Activated effector memory CD4-positive, alpha-beta T cell treated with anti-CD3 and anti-CD28 coated beads, Interleukin-2, amount 50 U/mL, for 16 hours (primary cell): ENCODE results near the gene NTN3.

Experiments
- DNase-seq: peaks from one replicate; pipeline ENCODE4 v3.0.0-alpha.2; 2020

NTN3 gene

GRCh38 chr16:2497695-2498484 lies 26.8 kb downstream of the NTN3 start:
- DNase-seq: no peak

GRCh38 chr16:2498531-2499253 lies 27.6 kb downstream of the NTN3 start:
- no peak for DNase-seq

GRCh38 chr16:2499454-2499853 lies 28.4 kb downstream of the NTN3 start:
- DNase-seq: no peak

- DNase-seq: no peak
Measured at GRCh38 chr16:2499890-2500429, 28.9 kb downstream of the NTN3 start.

- no peak for DNase-seq
Measured at GRCh38 chr16:2500430-2500917, 29.4 kb downstream of the NTN3 start.

GRCh38 chr16:2500918-2501750 lies 30.0 kb downstream of the NTN3 start:
- peak; percentile 92 for DNase-seq

GRCh38 chr16:2501946-2502895 lies 31.1 kb downstream of the NTN3 start:
- no peak for DNase-seq

GRCh38 chr16:2505695-2506094 lies 34.6 kb downstream of the NTN3 start:
- no peak for DNase-seq

GRCh38 chr16:2507052-2507659 lies 36.1 kb downstream of the NTN3 start:
- no peak for DNase-seq

- no peak for DNase-seq
Measured at GRCh38 chr16:2507665-2508064, 36.6 kb downstream of the NTN3 start.

GRCh38 chr16:2508722-2509400 lies 37.8 kb downstream of the NTN3 start:
- DNase-seq: no peak

- DNase-seq: no peak
Measured at GRCh38 chr16:2511128-2511800, 40.2 kb downstream of the NTN3 start.

GRCh38 chr16:2511996-2512734 lies 41.1 kb downstream of the NTN3 start:
- no peak for DNase-seq

- DNase-seq: no peak
Measured at GRCh38 chr16:2512735-2513404, 41.8 kb downstream of the NTN3 start.

GRCh38 chr16:2513405-2514332 lies 42.6 kb downstream of the NTN3 start, which contains the start of gene ATP6V0C:
TSS of gene ATP6V0C (plus strand) at chr16:2513952. CDS start at chr16:2514104, 152 bp downstream.
- DNase-seq: peak; percentile 96

- peak; percentile 79 for DNase-seq
Measured at GRCh38 chr16:2514333-2515179, 43.5 kb downstream of the NTN3 start.
